ACC112 (cell line): ENCODE results near the gene RYR2.

Source experiments
- H2AFZ ChIP-seq: fragments of 200-600 bp; sonication (generic); one replicate; pipeline ENCODE4 v1.6.0; 2017; ENCODE audit warnings: antibody characterized with exemption, low read length; ENCODE audit not compliant: unreplicated experiment
- H3K27ac ChIP-seq: fragments of 200-600 bp; sonication (generic); 2 replicates; pipeline ENCODE4 v1.5.1; 2014; ENCODE audit warnings: low read depth, mild to moderate bottlenecking, antibody characterized with exemption, low read length, moderate library complexity
- H3K27me3 ChIP-seq: fragments of 200-600 bp; sonication (generic); 2 replicates; pipeline ENCODE4 v1.6.1; 2014; ENCODE audit warnings: mild to moderate bottlenecking, antibody characterized with exemption, low read length, moderate library complexity, mixed read lengths; ENCODE audit not compliant: insufficient read depth
- H3K36me3 ChIP-seq: fragments of 200-600 bp; sonication (generic); 2 replicates; pipeline ENCODE4 v1.6.1; 2016; ENCODE audit warnings: mild to moderate bottlenecking, antibody characterized with exemption, low read length, moderate library complexity, mixed read lengths; ENCODE audit not compliant: insufficient read depth
- H3K4me1 ChIP-seq: fragments of 200-600 bp; sonication (generic); one replicate; pipeline ENCODE4 v1.6.1; 2016; ENCODE audit warnings: low read length, mixed read lengths; ENCODE audit not compliant: insufficient read depth, unreplicated experiment, control insufficient read depth
- H3K4me3 ChIP-seq: fragments of 200-600 bp; sonication (generic); 2 replicates; pipeline ENCODE4 v1.5.1; 2014; ENCODE audit warnings: mild to moderate bottlenecking, low read depth, low read length
- H3K79me2 ChIP-seq: fragments of 200-600 bp; sonication (generic); one replicate; pipeline ENCODE4 v1.6.0; 2016; ENCODE audit warnings: low read length; ENCODE audit not compliant: control insufficient read depth, unreplicated experiment, insufficient read depth

RYR2 gene

DNA sequence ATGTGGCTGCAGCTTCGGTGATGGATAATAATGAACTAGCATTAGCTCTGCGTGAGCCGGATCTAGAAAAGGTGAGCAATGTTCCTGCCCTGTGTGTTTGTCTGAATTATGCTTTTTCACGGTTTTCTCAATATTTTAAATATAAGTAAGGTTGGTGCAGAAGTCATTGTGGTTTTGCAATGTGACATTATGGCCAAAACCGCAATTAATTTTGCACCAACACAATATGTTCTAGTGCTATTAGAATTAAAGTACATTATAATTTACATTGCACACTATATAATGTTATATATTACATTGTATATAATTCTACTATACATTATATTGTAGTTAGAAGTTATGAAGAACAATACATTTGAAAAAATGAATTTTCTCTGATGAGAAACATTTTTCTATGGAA, 592.9 kb downstream of the RYR2 start:
- no peak overlapping the region for H3K4me3 ChIP-seq
- no peaks in the 10 kb centered on the region for H3K36me3 ChIP-seq
- H2AFZ ChIP-seq = no peak overlapping the region
- H3K79me2 ChIP-seq = no peaks in the 10 kb centered on the region
- no peaks in the 10 kb centered on the region for H3K27me3 ChIP-seq
- H3K27ac ChIP-seq = no peak overlapping the region
- H3K4me1 ChIP-seq = no peaks in the 10 kb centered on the region

DNA sequence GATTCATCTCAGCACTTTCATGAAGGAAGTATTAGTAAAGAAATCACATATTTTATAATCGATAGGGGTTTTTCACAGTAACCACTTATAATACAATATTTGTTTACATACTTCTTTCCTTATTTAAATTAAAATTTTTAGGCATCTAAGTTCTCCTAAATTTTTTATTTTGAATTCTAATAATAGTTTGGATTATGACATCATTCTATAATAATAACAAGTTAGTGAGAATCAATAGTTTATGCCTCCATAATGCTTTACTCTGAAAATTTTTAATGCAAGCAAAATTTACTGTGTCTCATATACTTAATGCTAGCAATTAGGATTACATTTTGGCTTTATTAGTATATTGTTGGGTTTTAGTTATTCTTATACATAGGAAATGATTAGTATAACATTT, 596.6 kb downstream of the RYR2 start:
- H3K36me3 ChIP-seq = no peaks in the 10 kb centered on the region

DNA sequence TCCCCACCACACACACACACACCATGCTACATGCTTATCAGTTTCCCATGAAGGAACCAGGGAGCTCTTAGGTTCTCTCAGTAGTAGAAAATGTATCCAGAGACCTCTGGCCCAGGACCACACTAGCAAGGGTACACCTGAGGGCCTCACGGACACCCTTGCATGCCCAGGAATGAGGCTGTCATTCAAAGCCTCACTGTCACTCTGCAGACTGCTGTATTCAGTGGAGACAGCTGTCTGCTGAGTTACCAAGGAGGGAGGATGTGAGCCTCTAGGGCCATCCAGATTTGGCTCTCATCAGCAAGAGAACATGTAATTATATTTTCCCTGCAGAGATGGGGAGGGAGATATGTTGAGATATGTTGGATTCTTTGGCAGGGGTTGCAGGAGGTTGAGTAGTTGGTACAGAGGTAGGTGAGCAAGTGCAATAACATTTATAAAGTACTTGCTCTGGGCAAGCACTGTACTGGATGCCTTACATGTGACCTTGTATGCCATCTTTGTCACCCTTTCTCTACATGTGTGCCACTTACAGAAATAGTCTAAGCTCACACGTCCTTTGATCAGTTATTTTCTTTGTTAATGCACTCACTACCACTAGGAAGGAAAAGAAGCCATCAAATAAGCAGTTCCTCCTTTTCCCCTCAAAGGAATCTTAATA, 598.2 kb downstream of the RYR2 start:
- Histone ChIP-seq H2AFZ (no peak overlapping the region), H3K4me1 (no peaks in the 10 kb centered on the region), H3K36me3 (no peaks in the 10 kb centered on the region)

More for the DNA sequence above, 596.6 kb downstream of the RYR2 start:
- Histone ChIP-seq H3K27ac (no peak overlapping the region), H3K79me2 (no peaks in the 10 kb centered on the region), H3K4me1 (no peaks in the 10 kb centered on the region), H3K4me3 (no peak overlapping the region), H2AFZ (no peak overlapping the region), H3K27me3 (no peaks in the 10 kb centered on the region)

DNA sequence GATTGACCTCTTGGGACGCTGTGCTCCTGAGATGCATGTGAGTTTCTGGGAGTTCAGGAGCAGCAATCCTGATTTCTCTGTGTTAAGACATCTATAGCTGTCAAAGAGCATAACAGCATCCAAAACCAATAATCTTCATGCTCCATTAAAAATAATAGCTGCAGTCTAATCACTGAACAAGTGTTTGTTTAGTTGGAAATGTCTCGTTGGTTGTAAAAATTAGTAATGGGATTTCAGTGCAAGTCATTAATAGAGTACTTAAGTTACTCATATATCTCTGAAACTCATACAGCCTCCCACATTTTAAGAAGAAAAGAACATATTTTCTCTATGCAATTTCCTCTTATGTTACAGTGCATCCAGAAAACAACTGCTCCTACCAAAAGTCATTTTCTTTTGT, 599.0 kb downstream of the RYR2 start:
- H2AFZ ChIP-seq = no peak overlapping the region
- no peaks in the 10 kb centered on the region for H3K27me3 ChIP-seq
- H3K4me3 ChIP-seq = no peak overlapping the region
- no peaks in the 10 kb centered on the region for H3K4me1 ChIP-seq
- no peak overlapping the region for H3K27ac ChIP-seq
- no peaks in the 10 kb centered on the region for H3K79me2 ChIP-seq
- H3K36me3 ChIP-seq = no peaks in the 10 kb centered on the region

More for the DNA sequence above, 598.2 kb downstream of the RYR2 start:
- Histone ChIP-seq H3K27me3 (no peaks in the 10 kb centered on the region), H3K79me2 (no peaks in the 10 kb centered on the region), H3K4me3 (no peak overlapping the region), H3K27ac (no peak overlapping the region)

DNA sequence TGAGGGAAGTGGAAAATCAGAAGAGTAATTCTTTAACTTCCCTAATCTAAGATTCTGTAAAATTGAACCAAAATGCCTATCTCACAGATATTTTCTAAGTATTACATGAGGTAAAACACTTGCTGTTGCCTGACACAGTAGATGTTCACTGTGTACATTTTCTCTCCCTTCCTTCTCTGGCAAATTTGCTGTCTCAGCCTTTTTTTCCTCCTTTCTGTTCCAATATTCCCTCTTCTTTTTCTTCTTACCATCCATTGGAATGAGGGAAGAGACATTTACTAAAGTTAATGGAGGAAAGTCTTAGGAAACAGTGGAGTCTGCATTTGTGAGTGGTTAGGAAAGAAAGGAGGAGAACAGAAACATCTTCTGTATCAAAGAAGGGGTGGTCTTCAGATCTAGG, 608.8 kb downstream of the RYR2 start:
- Histone ChIP-seq H3K27ac (no peak overlapping the region), H3K27me3 (no peaks in the 10 kb centered on the region), H3K36me3 (no peaks in the 10 kb centered on the region)

DNA sequence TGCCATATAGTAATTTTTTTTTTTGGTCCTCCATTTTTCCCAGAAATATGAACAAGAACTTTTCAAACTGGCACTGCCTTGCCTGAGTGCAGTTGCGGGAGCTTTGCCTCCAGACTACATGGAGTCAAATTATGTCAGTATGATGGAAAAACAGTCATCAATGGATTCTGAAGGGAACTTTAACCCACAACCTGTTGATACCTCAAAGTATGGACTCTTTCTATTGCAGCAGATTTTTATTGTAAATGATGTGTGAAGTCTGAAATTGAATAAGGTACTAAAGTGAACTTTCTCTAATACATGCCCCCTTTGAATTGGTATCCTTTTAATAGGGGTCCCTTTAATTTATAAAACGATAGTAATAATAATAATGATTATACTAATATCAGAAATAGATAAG, 613.8 kb downstream of the RYR2 start:
- Histone ChIP-seq H3K27me3 (no peaks in the 10 kb centered on the region), H2AFZ (no peak overlapping the region), H3K36me3 (no peaks in the 10 kb centered on the region), H3K4me1 (no peaks in the 10 kb centered on the region), H3K79me2 (no peaks in the 10 kb centered on the region), H3K27ac (no peak overlapping the region), H3K4me3 (no peak overlapping the region)

More for the DNA sequence above, 608.8 kb downstream of the RYR2 start:
- Histone ChIP-seq H3K79me2 (no peaks in the 10 kb centered on the region), H2AFZ (no peak overlapping the region), H3K4me3 (no peak overlapping the region), H3K4me1 (no peaks in the 10 kb centered on the region)

DNA sequence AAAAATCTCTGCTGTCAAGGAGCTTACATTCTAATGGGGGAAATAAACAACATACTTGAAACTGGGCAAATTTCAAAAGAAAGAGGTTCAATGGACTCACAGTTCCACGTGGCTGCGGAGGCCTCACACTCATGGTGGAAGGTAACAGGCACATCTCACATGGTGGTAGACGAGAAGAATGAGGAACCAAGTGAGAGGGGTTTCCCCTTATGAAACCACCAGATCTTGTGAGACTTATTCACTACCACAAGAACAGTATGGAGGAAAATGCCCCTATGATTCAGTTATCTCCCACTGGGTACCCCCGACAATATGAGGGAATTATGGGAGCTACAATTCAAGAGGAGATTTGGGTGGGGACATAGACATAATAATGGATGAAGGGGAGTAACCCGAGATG, 622.4 kb downstream of the RYR2 start:
- Histone ChIP-seq H2AFZ (no peak overlapping the region), H3K27me3 (no peaks in the 10 kb centered on the region), H3K36me3 (no peaks in the 10 kb centered on the region), H3K27ac (no peak overlapping the region), H3K79me2 (no peaks in the 10 kb centered on the region), H3K4me3 (no peak overlapping the region), H3K4me1 (no peaks in the 10 kb centered on the region)

DNA sequence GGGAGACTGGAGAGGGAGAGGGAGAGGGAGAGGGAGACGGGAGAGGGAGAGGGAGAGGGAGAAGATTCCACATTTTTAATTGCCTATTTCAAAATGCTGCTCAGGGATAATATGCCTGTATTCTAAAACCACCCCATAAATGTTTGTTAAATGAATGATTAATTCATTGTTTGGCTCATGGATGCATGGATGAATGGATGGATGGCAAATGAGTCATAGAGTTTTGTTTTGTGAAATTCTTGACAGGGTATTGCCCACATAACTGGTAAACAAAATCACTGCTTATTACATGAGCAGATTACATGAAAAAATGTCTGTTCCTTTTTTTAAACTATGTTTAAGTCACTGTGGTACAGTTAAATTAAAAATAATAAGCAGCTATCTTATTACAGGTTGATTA, 628.3 kb downstream of the RYR2 start:
- H2AFZ ChIP-seq = no peak overlapping the region
- no peak overlapping the region for H3K4me3 ChIP-seq
- no peaks in the 10 kb centered on the region for H3K79me2 ChIP-seq
- no peak overlapping the region for H3K27ac ChIP-seq
- no peaks in the 10 kb centered on the region for H3K36me3 ChIP-seq
- no peaks in the 10 kb centered on the region for H3K4me1 ChIP-seq
- no peaks in the 10 kb centered on the region for H3K27me3 ChIP-seq

DNA sequence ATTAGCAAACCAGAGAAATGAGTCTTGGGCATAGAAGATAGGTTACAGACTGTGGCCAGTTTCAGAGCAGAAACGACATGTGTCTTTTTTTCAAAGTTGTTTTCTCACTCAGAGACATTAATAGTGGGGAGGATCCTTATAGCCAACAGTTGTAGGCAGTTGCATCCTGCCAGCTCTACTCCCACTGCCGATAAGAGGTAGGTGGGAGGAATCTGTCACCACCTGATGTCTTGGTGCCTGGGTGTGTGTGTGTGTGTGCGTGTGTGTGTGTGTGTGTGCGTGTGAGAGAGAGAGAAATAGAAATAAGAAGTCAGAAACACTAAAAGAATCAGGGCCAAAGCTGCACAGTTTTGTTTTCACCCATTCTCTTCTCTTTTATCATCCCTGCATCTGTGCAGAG, 629.3 kb downstream of the RYR2 start:
- no peak overlapping the region for H3K4me3 ChIP-seq
- H3K27me3 ChIP-seq = no peaks in the 10 kb centered on the region
- H3K36me3 ChIP-seq = no peaks in the 10 kb centered on the region
- H2AFZ ChIP-seq = no peak overlapping the region
- no peak overlapping the region for H3K27ac ChIP-seq
- no peaks in the 10 kb centered on the region for H3K79me2 ChIP-seq
- H3K4me1 ChIP-seq = no peaks in the 10 kb centered on the region

DNA sequence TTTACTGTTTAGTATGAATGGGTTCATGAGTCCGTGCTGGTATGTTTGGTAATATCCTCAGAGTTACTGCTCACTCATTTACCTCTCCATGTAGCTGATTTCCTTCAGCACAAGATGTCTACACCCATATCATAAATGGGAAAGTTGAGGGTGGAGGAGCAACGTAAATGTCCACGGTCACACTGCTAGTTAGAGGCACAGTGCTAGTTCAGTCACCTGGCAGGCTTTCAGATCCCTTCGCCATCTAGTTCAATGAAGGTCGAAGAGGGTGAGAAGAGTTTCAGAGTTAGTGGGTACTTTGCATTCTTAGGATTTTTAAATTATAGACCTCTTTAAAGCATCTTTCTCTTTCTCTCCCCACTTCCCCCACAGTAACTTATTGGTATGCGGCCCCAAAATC, 630.0 kb downstream of the RYR2 start:
- no peaks in the 10 kb centered on the region for H3K79me2 ChIP-seq
- no peaks in the 10 kb centered on the region for H3K27me3 ChIP-seq
- no peak overlapping the region for H3K27ac ChIP-seq
- H2AFZ ChIP-seq = no peak overlapping the region
- H3K4me3 ChIP-seq = no peak overlapping the region
- H3K4me1 ChIP-seq = no peaks in the 10 kb centered on the region
- no peaks in the 10 kb centered on the region for H3K36me3 ChIP-seq

DNA sequence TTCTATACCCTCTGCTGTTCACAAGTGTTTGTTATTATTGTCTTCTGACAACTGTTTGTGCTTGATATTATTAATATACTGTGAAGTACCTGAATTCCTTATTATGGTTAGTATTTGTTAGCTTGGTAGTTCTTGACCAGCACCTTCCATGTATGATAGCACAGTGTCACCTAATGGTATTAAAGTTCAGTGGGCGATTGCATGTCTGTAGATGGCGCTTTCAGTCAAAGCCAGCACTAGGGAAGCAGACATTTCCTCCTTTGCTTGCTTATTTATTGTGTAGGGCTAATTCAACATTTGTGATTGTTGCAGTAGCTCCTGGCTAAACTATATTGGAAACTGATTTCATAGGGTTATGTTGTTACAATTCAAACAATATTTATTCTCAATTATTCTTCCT, 630.8 kb downstream of the RYR2 start:
- Histone ChIP-seq H3K27me3 (no peaks in the 10 kb centered on the region), H3K4me1 (no peaks in the 10 kb centered on the region), H3K4me3 (no peak overlapping the region), H3K79me2 (no peaks in the 10 kb centered on the region), H3K27ac (no peak overlapping the region), H2AFZ (no peak overlapping the region), H3K36me3 (no peaks in the 10 kb centered on the region)
